IPS DF 4.7 (cell line): ENCODE measurements around the gene KCNAB1.
A peak's percentile ranks its signal among the peaks of the same experiment; 100 is the strongest.

ENCODE experiments used
- DNase-seq: peaks from one replicate; pipeline ENCODE4 v3.0.0-alpha.2; 2013; ENCODE audit warnings: low spot score; ENCODE audit errors: extremely low read depth

KCNAB1 gene

GRCh38 chr3:156448300-156448699 lies 327.9 kb downstream of the KCNAB1 start:
- no peak for DNase-seq

- DNase-seq, result no peak
Observed at GRCh38 chr3:156449710-156450574, 329.6 kb downstream of the KCNAB1 start.

GRCh38 chr3:156455839-156456238 lies 335.5 kb downstream of the KCNAB1 start:
- no peak for DNase-seq

GRCh38 chr3:156456771-156457224 lies 336.4 kb downstream of the KCNAB1 start:
- DNase-seq, result peak; percentile 85

GRCh38 chr3:156459434-156459833 lies 339.1 kb downstream of the KCNAB1 start:
- no peak for DNase-seq

GRCh38 chr3:156460206-156460611 lies 339.8 kb downstream of the KCNAB1 start:
- DNase-seq, result no peak

GRCh38 chr3:156461889-156462288 lies 341.5 kb downstream of the KCNAB1 start:
- no peak for DNase-seq

GRCh38 chr3:156463123-156463522 lies 342.7 kb downstream of the KCNAB1 start:
- no peak for DNase-seq

GRCh38 chr3:156465194-156465593 lies 344.8 kb downstream of the KCNAB1 start:
- no peak for DNase-seq

GRCh38 chr3:156469456-156469855 lies 349.1 kb downstream of the KCNAB1 start:
- DNase-seq, result no peak

GRCh38 chr3:156471431-156471830 lies 351.1 kb downstream of the KCNAB1 start:
- no peak for DNase-seq

GRCh38 chr3:156472150-156472549 lies 351.8 kb downstream of the KCNAB1 start:
- no peak for DNase-seq

- DNase-seq, result no peak
Observed at GRCh38 chr3:156472684-156473083, 352.3 kb downstream of the KCNAB1 start.

- no peak for DNase-seq
Observed at GRCh38 chr3:156473341-156473740, 353.0 kb downstream of the KCNAB1 start.

- DNase-seq, result no peak
Observed at GRCh38 chr3:156474560-156475389, 354.4 kb downstream of the KCNAB1 start.

GRCh38 chr3:156477323-156477722 lies 356.9 kb downstream of the KCNAB1 start:
- DNase-seq, result no peak

GRCh38 chr3:156478891-156479290 lies 358.5 kb downstream of the KCNAB1 start:
- no peak for DNase-seq

- no peak for DNase-seq
Observed at GRCh38 chr3:156479604-156480003, 359.2 kb downstream of the KCNAB1 start.

- DNase-seq, result no peak
Observed at GRCh38 chr3:156480949-156481348, 360.6 kb downstream of the KCNAB1 start.

- no peak for DNase-seq
Observed at GRCh38 chr3:156483002-156483401, 362.6 kb downstream of the KCNAB1 start.

GRCh38 chr3:156483426-156483825 lies 363.0 kb downstream of the KCNAB1 start:
- DNase-seq, result no peak
